Posterior vena cava (tissue), 2 donors: ENCODE results near the gene TET1. TPM values are rescaled to one million over a fixed set of nuclear protein-coding genes. Genes with fewer than 3 reads are reported as not detected.
"Not testable (repeated sequence)": the region's sequence is repeated elsewhere in the genome, so short reads cannot be mapped to it uniquely, and the experiment has no call there.

Experiments
- DNase-seq: peaks from one replicate; pipeline ENCODE4 v3.0.0-alpha.2; 2020; ENCODE audit warnings: low spot score
- intact Hi-C, 2 donors: fragments of 100-400 bp; cut with DNase I; formaldehyde crosslinking; loops; one replicate each; pipeline versions ENCODE4 v1.14.1 to v1.14.2; 2022 to 2023
- total RNA-seq, 2 donors: library from RNA; stranded (reverse); fragmentation: NEBNext Ultra II Directional; extraction: Animal tissue kit (Norgen Biotek cat#: 25700); gene quantifications; one replicate each; pipeline ENCODE4 v1.2.1, GENCODE V29; 2021
- donor health status: DM: yes; HTN: yes; CAD: no.
- donor health status: DM: yes; HTN: yes; CAD: no.

Gene TET1
- total RNA-seq, 2 donors from 2014 or later, result 3.2 to 4.3 TPM

DNA sequence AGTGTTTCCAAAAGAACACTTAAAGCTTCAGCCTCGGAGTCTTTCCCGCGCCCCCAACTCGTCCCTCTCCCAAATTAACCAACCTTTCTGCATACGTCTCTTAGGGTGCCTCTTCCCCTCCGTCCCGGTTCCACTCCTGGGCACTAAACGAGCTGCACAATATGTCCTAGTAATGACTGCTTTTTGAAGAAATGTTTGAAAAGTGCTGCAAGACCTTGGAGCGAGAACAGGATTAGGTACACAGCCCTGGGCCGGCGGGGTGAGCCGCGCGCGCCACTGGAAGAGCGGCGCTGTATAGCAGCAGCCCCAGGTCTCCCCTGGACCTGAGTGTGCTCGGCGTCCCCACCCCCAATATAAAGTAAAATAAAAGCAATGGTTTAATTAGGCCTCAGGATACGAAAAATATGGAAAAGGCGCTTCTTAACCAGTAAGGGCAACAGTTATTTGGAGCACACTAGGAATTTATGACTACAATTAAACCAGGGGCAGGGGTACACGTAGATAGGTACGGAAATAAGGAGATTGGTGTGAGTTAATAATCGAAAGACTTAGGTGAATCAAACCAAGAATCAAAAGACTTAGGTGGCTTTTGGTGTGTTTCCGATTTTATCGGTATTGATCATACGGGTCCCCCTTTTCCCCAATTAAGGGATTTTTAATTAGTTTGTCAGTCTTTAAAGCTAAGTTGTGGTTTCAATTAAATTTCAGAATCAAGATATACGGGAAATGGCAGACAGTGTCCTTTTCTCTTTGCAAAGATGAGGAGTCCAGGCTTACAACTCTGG is 1.9 kb downstream of the TET1 start:
- intact Hi-C loops, result loop anchor here in 1 of 2 donors (5.0 to 10.0 kb wide), 2 partner anchors 35 to 143 kb away; no protein-coding TSS in a partner anchor
- DNase-seq, result peak; percentile 57

DNA sequence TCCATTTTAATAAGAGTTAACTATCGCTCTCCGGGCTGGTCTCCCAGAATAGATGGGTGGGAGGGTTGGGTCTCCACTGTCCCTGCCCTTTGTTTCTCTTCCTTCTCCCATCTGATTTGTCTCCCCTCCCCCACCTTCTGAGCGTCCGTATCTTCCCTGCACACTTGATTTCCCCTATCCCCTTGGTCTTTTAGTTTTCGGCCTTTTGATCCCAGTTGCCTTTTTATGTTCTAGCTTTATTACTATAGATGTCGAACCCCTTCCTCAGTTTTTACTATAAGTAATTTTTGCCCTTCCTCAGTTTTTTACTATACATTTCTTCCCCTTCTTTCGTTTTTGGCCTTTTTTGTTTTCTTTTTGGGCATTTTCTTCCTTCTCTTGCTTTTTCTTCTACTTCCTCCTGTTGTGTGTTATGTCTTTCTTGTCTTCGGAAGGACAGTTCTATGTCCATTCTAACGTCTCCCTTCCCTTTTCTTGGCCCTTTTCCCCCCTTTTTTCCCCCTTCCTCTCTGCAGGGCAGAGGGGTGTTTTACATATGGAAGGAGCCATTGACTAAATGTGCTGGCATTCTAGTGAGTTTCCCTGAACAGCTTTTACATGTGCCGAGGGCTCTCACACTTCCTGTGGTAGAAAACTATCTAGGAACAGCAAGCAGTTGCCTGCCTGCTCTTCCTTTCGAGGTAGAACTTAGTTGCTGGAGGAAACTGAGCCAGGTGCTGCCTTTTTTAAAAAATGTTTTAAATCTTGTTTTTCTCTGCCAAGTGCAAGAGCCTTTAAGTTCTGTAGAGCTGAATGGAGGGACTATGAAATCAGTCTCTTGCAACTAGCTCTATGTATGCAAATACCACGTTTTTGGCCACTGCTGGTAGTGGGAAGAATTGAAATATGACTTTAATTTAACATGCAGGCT is 2.8 kb downstream of the TET1 start:
- intact Hi-C loops, result loop anchor here in 1 of 2 donors (5.0 to 10.0 kb wide), 2 partner anchors 34 to 142 kb away; no protein-coding TSS in a partner anchor
- no peak for DNase-seq

DNA sequence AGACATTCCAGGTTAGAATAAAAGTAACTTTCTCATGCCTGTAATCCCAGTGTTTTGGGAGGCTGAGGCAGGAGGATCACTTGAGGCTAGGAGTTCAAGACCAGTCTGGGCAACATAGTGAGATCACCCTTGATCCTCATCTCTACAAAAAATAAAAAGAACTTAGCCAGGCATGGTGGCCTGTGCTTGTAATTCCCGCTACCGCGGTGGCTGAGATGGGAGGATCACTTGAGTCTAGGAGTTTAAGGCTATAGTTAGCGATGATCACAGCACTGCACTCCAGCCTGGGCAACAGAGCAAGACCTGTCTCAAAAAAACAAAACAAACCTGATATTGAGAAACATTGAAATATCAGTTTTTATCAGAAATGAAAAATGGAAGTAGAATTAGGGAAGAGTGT is 4.6 kb downstream of the TET1 start:
- DNase-seq, result no peak
- intact Hi-C loops, result loop anchor here in 1 of 2 donors (5.0 to 10.0 kb wide), 2 partner anchors 33 to 140 kb away; no protein-coding TSS in a partner anchor

DNA sequence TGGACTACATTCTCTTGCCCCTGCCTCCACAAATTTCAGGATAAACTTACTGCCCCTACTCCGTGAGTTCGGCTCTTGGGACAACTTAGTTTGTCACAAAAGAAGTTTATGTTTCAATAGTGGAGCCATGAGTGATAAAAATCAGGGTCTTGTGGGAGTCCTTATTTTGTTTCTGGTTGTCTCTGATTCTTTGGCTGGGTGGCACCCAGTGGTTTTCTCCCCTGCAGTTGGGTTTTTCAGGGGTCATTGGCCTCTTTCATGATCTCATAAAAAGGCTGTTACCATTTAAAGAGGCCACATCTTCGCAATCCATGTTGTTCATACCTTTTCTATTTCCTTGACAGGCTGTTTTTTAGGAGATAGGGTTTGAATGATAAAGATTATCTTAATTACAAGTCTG is 5.5 kb downstream of the TET1 start:
- DNase-seq, result no peak
- intact Hi-C loops, result loop anchor here in 1 of 2 donors (10.0 kb wide), 1 partner anchor 139 kb away; no protein-coding TSS in a partner anchor

DNA sequence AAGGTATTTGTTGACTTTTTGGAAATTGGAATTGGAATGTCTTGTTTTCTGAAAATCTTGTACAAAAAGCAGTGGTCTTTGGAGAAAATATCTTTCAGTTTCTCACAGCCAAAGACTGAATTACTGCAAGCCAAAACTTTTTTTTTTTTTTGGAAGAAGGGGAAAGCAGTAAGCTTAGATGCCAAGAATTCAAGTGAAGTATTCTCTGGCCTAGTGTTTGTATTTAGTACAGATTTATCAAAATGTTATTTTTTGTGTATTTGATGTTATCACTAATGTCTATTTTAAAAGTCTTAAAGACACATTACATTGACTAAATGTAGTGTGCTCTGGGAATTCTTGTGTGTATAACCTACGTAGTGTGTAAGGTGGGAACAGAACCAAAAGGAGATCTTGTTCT is 6.2 kb downstream of the TET1 start:
- intact Hi-C loops, result loop anchor here in 1 of 2 donors (10.0 kb wide), 1 partner anchor 138 kb away; no protein-coding TSS in a partner anchor

DNA sequence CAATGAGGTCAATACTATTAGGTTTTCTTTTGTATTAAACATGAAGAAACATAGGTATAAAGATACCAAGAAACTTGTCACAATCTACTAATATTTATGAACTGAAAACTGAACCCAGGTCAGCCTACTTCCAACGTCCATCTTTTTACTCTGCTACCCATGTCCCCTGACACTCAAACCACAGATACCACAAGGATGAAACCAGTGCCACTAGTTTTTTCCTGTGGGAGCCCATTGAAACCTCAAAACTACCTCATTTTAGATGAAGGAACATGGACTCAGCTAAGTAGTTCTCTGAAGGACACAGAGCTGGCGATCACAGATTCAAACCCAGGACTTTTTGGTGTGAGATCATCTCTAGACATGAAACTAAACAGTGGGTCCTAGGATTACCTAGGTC is 6.8 kb downstream of the TET1 start:
- intact Hi-C loops, result loop anchor here in 1 of 2 donors (10.0 kb wide), 1 partner anchor 138 kb away; no protein-coding TSS in a partner anchor
- no peak for DNase-seq

More for the DNA sequence above, 6.2 kb downstream of the TET1 start:
- no peak for DNase-seq

DNA sequence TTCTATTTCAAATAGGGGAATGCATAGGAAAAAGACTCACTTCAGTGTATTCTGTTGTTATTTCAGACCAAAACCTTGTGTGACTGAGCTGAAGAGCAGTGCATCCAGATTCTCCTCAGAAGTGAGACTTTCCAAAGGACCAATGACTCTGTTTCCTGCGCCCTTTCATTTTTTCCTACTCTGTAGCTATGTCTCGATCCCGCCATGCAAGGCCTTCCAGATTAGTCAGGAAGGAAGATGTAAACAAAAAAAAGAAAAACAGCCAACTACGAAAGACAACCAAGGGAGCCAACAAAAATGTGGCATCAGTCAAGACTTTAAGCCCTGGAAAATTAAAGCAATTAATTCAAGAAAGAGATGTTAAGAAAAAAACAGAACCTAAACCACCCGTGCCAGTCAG is 12.0 kb downstream of the TET1 start:
- intact Hi-C loops, result no loop called here
- DNase-seq, result no peak

DNA sequence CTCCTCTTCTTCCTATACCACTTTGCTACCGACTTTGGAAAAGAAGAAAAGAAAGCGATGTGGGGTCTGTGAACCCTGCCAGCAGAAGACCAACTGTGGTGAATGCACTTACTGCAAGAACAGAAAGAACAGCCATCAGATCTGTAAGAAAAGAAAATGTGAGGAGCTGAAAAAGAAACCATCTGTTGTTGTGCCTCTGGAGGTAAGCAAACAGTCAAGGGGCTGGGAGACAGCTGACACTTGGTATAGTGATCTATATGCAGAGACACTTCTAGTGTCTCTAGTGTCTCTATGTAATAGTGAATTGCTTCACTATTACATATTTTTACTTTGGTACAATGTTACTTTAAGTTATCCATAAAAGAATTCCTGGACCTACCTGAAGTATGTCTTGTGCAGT is 13.9 kb downstream of the TET1 start:
- intact Hi-C loops, result no loop called here
- no peak for DNase-seq

DNA sequence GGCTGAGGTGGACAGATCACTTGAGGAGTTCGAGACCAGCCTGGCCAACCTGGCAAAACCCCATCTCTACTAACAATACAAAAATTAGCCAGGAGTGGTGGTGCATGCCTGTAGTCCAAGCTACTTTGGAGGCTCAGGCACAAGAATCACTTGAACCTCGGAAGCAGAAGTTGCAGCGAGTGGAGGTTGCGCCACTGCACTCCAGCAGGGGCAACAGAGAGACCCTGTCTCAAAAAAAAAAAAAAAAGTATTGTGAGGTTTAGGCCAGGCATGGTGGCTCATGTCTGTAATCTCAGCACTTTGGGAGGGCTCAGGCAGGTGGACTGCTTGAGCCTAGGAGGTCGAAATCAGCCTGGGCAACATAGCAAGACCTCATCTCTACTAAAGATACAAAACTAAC is 16.0 kb downstream of the TET1 start:
- intact Hi-C loops, result no loop called here
- DNase-seq, result no peak

DNA sequence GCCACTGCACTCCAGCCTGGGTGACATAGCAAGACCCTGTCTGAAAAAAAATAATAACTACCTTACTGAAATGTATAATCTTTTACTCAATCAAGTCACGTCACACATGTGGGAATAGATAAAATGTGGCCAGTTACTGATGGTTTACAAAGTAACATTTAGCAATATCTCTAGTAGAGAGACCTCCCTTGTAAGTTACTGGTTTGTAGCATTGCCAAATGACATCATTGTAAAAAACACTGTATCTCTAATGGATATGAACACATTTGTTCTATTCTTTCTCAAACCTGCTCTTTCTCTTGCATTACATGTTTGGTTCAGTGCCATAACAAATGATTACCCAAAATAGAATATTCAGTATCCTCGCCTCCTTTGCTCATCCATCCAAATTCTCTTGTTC is 18.8 kb downstream of the TET1 start:
- DNase-seq, result no peak
- intact Hi-C loops, result no loop called here

DNA sequence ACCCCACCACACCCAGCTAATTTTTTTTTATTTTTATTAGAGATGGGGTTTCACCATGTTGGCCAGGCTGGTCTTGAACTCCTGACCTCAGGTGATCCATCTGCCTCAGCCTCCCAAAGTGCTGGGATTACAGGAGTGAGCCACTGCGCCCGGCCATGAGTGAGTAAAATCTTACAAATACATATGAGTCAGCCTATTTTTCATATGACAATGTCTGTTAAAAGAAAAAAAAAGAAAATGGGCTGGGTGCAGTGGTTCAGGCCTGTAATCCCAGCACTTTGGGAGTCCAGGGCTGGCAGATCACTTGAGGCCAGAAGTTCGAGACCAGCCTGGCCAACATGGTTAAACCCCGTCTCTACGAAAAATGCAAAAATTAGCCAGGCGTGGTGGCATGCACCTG is 24.1 kb downstream of the TET1 start:
- intact Hi-C loops, DNase-seq: not testable (repeated sequence)

DNA sequence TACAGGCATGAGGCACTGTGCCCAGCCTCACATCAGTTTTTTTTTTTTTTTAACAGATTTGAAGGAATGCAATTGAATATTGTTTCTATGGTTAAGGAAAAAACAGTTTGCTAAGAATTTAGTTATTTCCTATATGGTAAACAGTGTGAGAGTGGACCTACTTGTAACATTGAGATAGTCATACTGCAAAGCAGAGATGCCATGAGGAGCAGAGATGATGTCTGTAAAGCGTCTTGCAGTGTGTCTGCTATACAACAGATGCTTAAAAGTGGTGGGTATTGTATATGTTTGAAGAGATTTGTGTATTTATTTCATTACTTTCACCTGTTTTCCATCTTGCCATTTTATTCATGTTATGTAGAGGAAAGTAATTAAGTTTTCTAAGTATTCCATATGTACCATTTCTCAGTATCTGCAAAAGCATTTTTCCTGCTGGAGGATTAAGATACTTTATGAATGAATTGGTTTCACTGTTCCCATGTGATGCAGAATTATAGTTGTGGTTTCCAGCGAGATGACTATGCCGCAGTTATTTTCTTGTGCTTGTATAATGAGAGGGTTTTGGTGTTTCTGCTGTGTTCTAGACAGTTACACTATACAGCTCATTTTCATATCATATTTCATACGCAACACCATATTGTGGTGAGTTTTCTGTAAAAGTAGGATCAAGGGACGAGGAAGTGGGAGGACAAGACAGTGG is 26.6 kb downstream of the TET1 start:
- intact Hi-C loops, result no loop called here

DNA sequence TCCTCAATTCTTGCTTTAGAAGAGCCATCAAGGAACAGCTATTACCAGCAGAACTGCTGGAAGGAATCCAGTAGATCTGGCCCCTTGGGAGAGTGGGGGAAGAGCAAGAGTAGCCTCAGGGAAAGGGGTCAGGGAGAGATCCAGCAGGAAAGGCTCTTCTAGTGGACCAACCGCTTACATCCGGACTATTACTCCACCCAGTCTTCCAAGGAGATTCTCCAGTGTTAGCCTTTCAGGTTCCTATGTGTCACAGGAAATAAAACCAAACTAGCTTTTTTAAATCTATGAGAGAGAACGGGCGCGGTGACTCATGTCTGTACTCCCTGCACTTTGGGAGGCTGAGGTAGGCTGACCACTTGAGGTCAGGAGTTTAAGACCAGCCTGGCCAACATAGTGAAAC is 34.3 kb downstream of the TET1 start:
- DNase-seq, result no peak
- intact Hi-C loops, result no loop called here

More for the DNA sequence above, 26.6 kb downstream of the TET1 start:
- DNase-seq, result no peak

DNA sequence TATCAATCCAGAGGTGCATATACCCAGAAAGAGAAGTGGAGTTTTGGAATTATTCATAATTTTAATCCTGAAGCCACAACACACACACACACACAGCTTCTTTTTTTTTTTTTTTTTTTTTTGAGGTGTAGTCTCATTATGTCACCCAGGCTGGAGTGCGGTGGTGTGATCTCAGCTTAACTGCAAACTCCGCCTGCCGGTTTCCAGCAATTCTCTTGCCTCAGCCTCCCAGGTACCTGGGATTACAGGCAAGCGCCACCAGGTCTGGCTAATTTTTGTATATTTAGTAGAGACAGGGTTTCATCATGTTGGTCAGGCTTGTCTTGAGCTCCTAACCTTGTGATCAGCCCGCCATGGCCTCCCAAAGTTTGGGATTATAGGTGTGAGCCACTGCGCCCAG is 35.4 kb downstream of the TET1 start:
- intact Hi-C loops, result loop anchor here in 1 of 2 donors (5.0 kb wide), 1 partner anchor 33 kb away; the partner anchor contains the start of gene TET1
- no peak for DNase-seq

DNA sequence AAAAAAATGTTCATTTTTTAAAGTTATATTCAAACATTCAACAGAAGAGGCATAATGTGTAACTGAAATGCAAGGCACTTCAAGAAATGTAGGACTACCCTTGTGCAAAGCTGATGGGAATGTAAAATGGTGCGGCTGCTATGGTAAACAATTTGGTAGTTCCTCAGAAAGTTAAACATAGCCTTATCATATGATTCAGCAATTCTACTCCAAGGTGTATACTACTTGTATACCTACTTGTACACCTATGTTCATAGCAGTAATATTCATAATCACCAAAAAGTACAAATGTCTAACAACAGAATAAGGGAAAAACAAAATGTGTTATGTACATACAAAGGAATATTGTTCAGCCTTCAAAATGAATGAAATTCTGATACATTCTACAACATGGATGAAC is 37.3 kb downstream of the TET1 start:
- DNase-seq, result no peak
- intact Hi-C loops, result loop anchor here in 1 of 2 donors (5.0 kb wide), 1 partner anchor 35 kb away; the partner anchor contains the start of gene TET1

DNA sequence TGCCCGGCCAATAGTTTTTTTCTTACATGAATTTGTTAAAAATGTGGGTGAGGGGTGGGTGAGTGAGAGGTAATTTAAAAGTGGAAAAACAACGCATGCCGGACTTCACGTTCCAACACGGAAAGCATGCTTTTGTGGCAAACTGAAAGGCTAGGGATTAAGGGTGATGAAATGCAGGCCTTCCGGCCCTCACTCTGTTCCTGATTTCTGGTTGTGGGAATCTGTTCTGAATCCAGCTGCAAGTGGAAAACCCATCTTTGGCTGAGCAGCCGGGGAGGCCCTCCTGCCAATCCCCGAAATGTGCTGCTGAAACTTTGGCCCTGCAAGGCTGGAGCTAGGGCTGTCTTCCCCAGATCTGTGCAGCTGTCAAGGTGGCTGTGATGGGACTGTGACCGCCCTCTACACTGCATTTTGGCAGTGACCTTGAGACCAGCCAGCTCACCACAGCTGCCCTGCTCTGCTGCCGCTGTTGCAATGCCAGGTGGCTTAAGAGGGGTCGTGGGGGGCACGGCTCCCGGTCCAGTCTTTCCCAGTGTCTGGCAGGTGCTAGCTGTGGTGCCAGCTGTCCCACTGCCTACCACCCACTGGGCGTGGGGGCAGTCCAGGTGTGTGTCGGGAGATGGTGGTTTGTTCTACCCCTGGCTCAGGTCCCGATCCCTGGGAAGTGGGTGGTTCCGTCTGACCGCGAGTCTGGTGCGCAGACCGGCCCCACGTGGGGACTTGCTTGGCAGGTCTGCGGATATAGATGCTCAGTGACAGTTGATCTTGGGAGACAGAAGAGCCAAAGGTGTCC is 39.0 kb downstream of the TET1 start:
- intact Hi-C loops, result loop anchor here in 1 of 2 donors (5.0 kb wide), 1 partner anchor 37 kb away; the partner anchor contains the start of gene TET1
- no peak for DNase-seq

DNA sequence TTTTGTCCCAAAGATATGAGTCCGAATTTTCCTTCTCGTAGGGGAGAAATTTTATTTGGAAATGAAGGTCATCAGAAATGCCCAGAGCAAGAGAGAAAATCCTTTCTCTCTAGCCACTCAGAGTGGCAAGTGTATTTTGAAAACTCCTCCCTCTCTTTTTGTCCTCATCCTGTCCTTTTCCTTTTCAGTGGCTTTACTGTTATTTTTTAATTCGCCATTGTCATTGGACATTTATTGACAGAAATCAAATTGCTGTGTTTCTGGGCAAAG is 39.6 kb downstream of the TET1 start:
- DNase-seq, result no peak
- intact Hi-C loops, result loop anchor here in 1 of 2 donors (5.0 kb wide), 1 partner anchor 37 kb away; the partner anchor contains the start of gene TET1

DNA sequence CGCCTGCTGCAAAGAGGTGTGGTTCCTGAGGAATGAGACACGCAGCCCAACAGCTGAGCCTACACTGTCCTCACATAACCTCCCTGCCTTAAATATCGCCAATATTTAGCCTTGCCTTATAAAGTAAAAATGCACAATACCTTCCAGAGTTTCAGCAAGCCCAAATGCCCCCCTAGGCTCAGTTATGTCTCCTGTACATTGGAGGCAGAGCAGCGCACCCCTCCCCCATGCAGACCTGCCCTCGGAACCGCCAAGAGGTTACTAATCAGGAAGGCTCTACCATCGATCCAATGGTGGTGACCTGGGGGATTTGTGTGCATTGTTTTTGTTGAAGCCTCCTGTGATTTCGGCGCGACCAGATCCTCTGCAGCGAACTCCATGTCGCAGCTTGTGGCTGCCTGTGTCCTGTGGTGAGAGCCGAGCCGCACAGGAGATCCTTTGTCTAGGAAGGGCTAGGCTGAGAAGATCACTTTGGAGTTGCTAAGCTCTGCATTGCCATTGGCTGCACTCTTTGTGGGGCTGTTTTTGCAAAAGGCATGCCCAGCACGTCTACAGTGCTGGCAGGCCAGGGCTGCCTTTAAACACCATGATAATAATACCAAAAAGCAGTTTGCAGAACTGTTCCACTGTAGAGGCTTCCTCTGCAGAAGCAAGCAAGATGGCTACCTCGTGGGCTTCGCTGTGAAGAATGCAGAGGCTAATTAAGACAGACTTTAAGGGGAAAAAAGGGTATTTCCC is 40.1 kb downstream of the TET1 start:
- intact Hi-C loops, result no loop called here

More for the DNA sequence above, 40.1 kb downstream of the TET1 start:
- no peak for DNase-seq
